ENCODE results near the gene B4GALT5. TPM values are rescaled to one million over a fixed set of nuclear protein-coding genes. Genes with fewer than 3 reads are reported as not detected.
"Not testable (repeated sequence)": the region's sequence is repeated elsewhere in the genome, so short reads cannot be mapped to it uniquely, and the experiment has no call there.

Gene B4GALT5
- total RNA-seq, 1 donor from 2014 or later: 72.9 TPM

- intact Hi-C loops (cut with micrococcal nuclease): no loop called here
- ChIA-PET POLR2A (interaction anchor here (0.6 to 1.6 kb wide), 3 partner anchors 9 to 129 kb away, joined by 3 read pairs; no protein-coding TSS in a partner anchor), CTCF (interaction anchor here (0.6 to 1.3 kb wide), 2 partner anchors 48 to 175 kb away, joined by 5 read pairs; no protein-coding TSS in a partner anchor)
- H3K4me3 Mint-ChIP-seq: no peak overlapping the region
- no peak for ATAC-seq (ENCODE audit: low read depth)
- peaks cover 12% of the 10 kb centered on the region for H3K36me3 Mint-ChIP-seq (ENCODE audit: low read depth)
- no peak for TF ChIP-seq CTCF (IDR thresholded peaks at IDR 0.05)
- H3K27me3 Mint-ChIP-seq: no peaks in the 10 kb centered on the region
- H3K27ac Mint-ChIP-seq: no peak overlapping the region
- peaks cover 72% of the 10 kb centered on the region for H3K4me1 Mint-ChIP-seq
- H3K9me3 Mint-ChIP-seq: no peaks in the 10 kb centered on the region
- no peak for DNase-seq
Observed at GRCh38 chr20:49671433-49671832, 42.2 kb downstream of the B4GALT5 start.

GRCh38 chr20:49669601-49670189, 44.0 kb downstream of the B4GALT5 start:
- DNase-seq (no peak), ATAC-seq (ENCODE audit: low read depth) (peak; percentile 68)
- H3K4me1 Mint-ChIP-seq: peaks cover 65% of the 10 kb centered on the region
- intact Hi-C loops (cut with micrococcal nuclease): loop anchor here (1.0 to 5.0 kb wide), 6 partner anchors 8 to 178 kb away; partner anchors contain the start of gene SLC9A8
- peak overlapping the region; percentile 68 for H3K4me3 Mint-ChIP-seq
- peak overlapping the region; percentile 68 for H3K27ac Mint-ChIP-seq
- H3K9me3 Mint-ChIP-seq: no peaks in the 10 kb centered on the region
- peaks cover 12% of the 10 kb centered on the region for H3K36me3 Mint-ChIP-seq (ENCODE audit: low read depth)
- ChIA-PET CTCF (interaction anchor here (0.8 to 1.8 kb wide), 3 partner anchors 174 to 219 kb away, joined by 4 to 5 read pairs (median 4); no protein-coding TSS in a partner anchor), POLR2A (interaction anchor here (0.6 to 2.8 kb wide), 19 partner anchors 10 to 605 kb away, joined by 3 to 16 read pairs (median 4); partner anchors contain the start of genes RNF114 and SLC9A8)
- no peak for TF ChIP-seq CTCF (IDR thresholded peaks at IDR 0.05)
- H3K27me3 Mint-ChIP-seq: no peaks in the 10 kb centered on the region

GRCh38 chr20:49668878-49669195, 44.8 kb downstream of the B4GALT5 start:
- peak overlapping the region; percentile 68 for H3K4me3 Mint-ChIP-seq
- not testable (repeated sequence) for ATAC-seq (ENCODE audit: low read depth); H3K27me3 Mint-ChIP-seq; H3K9me3 Mint-ChIP-seq; DNase-seq
- ChIA-PET CTCF (interaction anchor here (0.8 to 1.8 kb wide), 3 partner anchors 175 to 220 kb away, joined by 4 to 5 read pairs (median 4); no protein-coding TSS in a partner anchor), POLR2A (interaction anchor here (0.8 to 2.8 kb wide), 19 partner anchors 9 to 267 kb away, joined by 3 to 16 read pairs (median 4); partner anchors contain the start of genes RNF114 and SLC9A8)
- H3K4me1 Mint-ChIP-seq: peaks cover 67% of the 10 kb centered on the region
- H3K36me3 Mint-ChIP-seq (ENCODE audit: low read depth): peaks cover 14% of the 10 kb centered on the region
- intact Hi-C loops (cut with micrococcal nuclease): loop anchor here (1.0 to 5.0 kb wide), 6 partner anchors 8 to 178 kb away; partner anchors contain the start of gene SLC9A8
- H3K27ac Mint-ChIP-seq: peak overlapping the region; percentile 66

- intact Hi-C loops (cut with micrococcal nuclease): loop anchor here (2.0 to 5.0 kb wide), 3 partner anchors 30 to 179 kb away; no protein-coding TSS in a partner anchor
- DNase-seq: peak; percentile 43
- peak; percentile 84 for ATAC-seq (ENCODE audit: low read depth)
- TF ChIP-seq CTCF (IDR thresholded peaks at IDR 0.05): no peak
- Mint-ChIP-seq H3K4me1 (peaks cover 65% of the 10 kb centered on the region), H3K27me3 (no peaks in the 10 kb centered on the region), H3K36me3 (ENCODE audit: low read depth) (peaks cover 14% of the 10 kb centered on the region), H3K27ac (peak overlapping the region; percentile 66), H3K4me3 (peak overlapping the region; percentile 68), H3K9me3 (no peaks in the 10 kb centered on the region)
- ChIA-PET POLR2A (interaction anchor here (0.6 to 2.8 kb wide), 13 partner anchors 9 to 268 kb away, joined by 3 to 16 read pairs (median 4); partner anchors contain the start of genes RNF114 and SLC9A8), CTCF (interaction anchor here (0.6 to 1.8 kb wide), 5 partner anchors 11 to 220 kb away, joined by 3 to 5 read pairs (median 4); no protein-coding TSS in a partner anchor)
Observed at GRCh38 chr20:49668181-49668877, 45.3 kb downstream of the B4GALT5 start.

GRCh38 chr20:49666911-49667310, 46.8 kb downstream of the B4GALT5 start:
- DNase-seq (no peak), ATAC-seq (ENCODE audit: low read depth) (no peak)
- TF ChIP-seq CTCF (IDR thresholded peaks at IDR 0.05): no peak
- intact Hi-C loops (cut with micrococcal nuclease): loop anchor here (5.0 kb wide), 1 partner anchor 180 kb away; no protein-coding TSS in a partner anchor
- Mint-ChIP-seq H3K4me3 (no peak overlapping the region), H3K9me3 (no peaks in the 10 kb centered on the region), H3K36me3 (ENCODE audit: low read depth) (peaks cover 10% of the 10 kb centered on the region), H3K27ac (no peak overlapping the region), H3K27me3 (no peaks in the 10 kb centered on the region), H3K4me1 (peaks cover 61% of the 10 kb centered on the region)
- ChIA-PET POLR2A (interaction anchor here (0.6 kb wide), 1 partner anchor 178 kb away, joined by 3 read pairs; no protein-coding TSS in a partner anchor), CTCF (interaction anchor here (1.1 kb wide), 1 partner anchor 10 kb away, joined by 3 read pairs; no protein-coding TSS in a partner anchor)
